Loucy (cell line): ENCODE measurements around the gene COQ10B.

Experiments
- H2AFZ ChIP-seq: fragments of 200-600 bp; sonication (generic); 2 replicates; pipeline ENCODE4 v1.6.0; 2016; ENCODE audit warnings: antibody characterized with exemption, mild to moderate bottlenecking, low read length, moderate library complexity
- H3F3A ChIP-seq: fragments of 200-600 bp; 2 replicates; pipeline ENCODE4 v1.6.0; 2016; ENCODE audit warnings: antibody characterized with exemption, low read depth, mild to moderate bottlenecking
- H3K27me3 ChIP-seq: fragments of 200-600 bp; sonication (generic); 2 replicates; pipeline ENCODE4 v1.6.1; 2014; ENCODE audit warnings: low read length, mild to moderate bottlenecking; ENCODE audit not compliant: insufficient read depth, poor library complexity, severe bottlenecking
- H3K36me3 ChIP-seq: fragments of 200-600 bp; sonication (generic); 2 replicates; pipeline ENCODE4 v1.6.1; 2016; ENCODE audit warnings: low read length; ENCODE audit not compliant: insufficient read depth
- H3K4me1 ChIP-seq: fragments of 200-600 bp; sonication (generic); 2 replicates; pipeline ENCODE4 v1.5.1; 2014; ENCODE audit warnings: low read length, mild to moderate bottlenecking; ENCODE audit not compliant: insufficient read depth, poor library complexity, severe bottlenecking
- H3K4me2 ChIP-seq: fragments of 200-600 bp; sonication (generic); 2 replicates; pipeline ENCODE4 v1.6.0; 2014; ENCODE audit warnings: antibody characterized with exemption, low read length, low read depth, mild to moderate bottlenecking; ENCODE audit not compliant: poor library complexity, severe bottlenecking
- H3K4me3 ChIP-seq: fragments of 200-600 bp; sonication (generic); 2 replicates; pipeline ENCODE4 v1.5.1; 2014; ENCODE audit warnings: low read length, mild to moderate bottlenecking, mixed read lengths; ENCODE audit not compliant: poor library complexity, severe bottlenecking
- H3K79me2 ChIP-seq: fragments of 200-600 bp; sonication (generic); 2 replicates; pipeline ENCODE4 v1.6.1; 2014; ENCODE audit warnings: low read length; ENCODE audit not compliant: insufficient read depth
- H3K9ac ChIP-seq: fragments of 200-600 bp; sonication (generic); 2 replicates; pipeline ENCODE4 v1.6.0; 2014; ENCODE audit warnings: mild to moderate bottlenecking, low read depth, low read length, moderate library complexity; ENCODE audit not compliant: poor library complexity, severe bottlenecking
- H3K9me2 ChIP-seq: fragments of 200-600 bp; sonication (generic); replicated peaks from 2 replicates; pipeline ENCODE4 v1.6.1; 2016; ENCODE audit warnings: low read depth, low read length, mixed read lengths
- H3K9me3 ChIP-seq: fragments of 200-600 bp; sonication (generic); 2 replicates; pipeline ENCODE4 v1.6.1; 2014; ENCODE audit warnings: mild to moderate bottlenecking, antibody characterized with exemption, low read length, low read depth; ENCODE audit not compliant: insufficient read depth
- H4K20me1 ChIP-seq: fragments of 200-600 bp; sonication (generic); 2 replicates; pipeline ENCODE4 v1.6.0; 2014; ENCODE audit warnings: antibody characterized with exemption, low read length, mild to moderate bottlenecking; ENCODE audit not compliant: insufficient read depth, poor library complexity, severe bottlenecking
- CTCF ChIP-seq: fragments of 200-600 bp; sonication (generic); conservative IDR thresholded peaks from 2 replicates; pipeline ENCODE4 v1.5.1; 2014; ENCODE audit warnings: mild to moderate bottlenecking, antibody characterized with exemption, low read length
- EZH2phosphoT487 ChIP-seq: fragments of 200-600 bp; IDR thresholded peaks from 2 replicates; pipeline ENCODE4 v1.6.1; 2018; ENCODE audit warnings: antibody characterized with exemption, mild to moderate bottlenecking, moderate library complexity, borderline replicate concordance

Gene COQ10B

GRCh38 chr2:197453123-197453913 is at the start of gene COQ10B:
Gene COQ10B, plus strand, starts transcription at chr2:197453552. Its CDS starts 9 bp downstream, at chr2:197453561.
- H3K9me3 ChIP-seq, result no peaks in the 10 kb centered on the region
- peaks cover 44% of the 10 kb centered on the region for H3K79me2 ChIP-seq
- H3K4me3 ChIP-seq, result peak within 1 kb of the TSS; percentile 88
- H3K4me2 ChIP-seq, result peak within 1 kb of the TSS; percentile 91
- TF ChIP-seq CTCF, result peak; percentile 19; the same call in 1 of the 2 replicates
- TF ChIP-seq EZH2phosphoT487, result no peak
- peak within 1 kb of the TSS; percentile 92 for H2AFZ ChIP-seq
- H3F3A ChIP-seq, result peaks cover 9% of the 10 kb centered on the region; the same call in 1 of the 2 replicates
- peaks cover 30% of the 10 kb centered on the region for H4K20me1 ChIP-seq
- H3K4me1 ChIP-seq, result peaks cover 24% of the 10 kb centered on the region
- H3K36me3 ChIP-seq, result no peaks in the 10 kb centered on the region
- no peaks in the 10 kb centered on the region for H3K27me3 ChIP-seq
- no peaks in the 10 kb centered on the region for H3K9me2 ChIP-seq
- peak within 1 kb of the TSS; percentile 82 for H3K9ac ChIP-seq

DNA sequence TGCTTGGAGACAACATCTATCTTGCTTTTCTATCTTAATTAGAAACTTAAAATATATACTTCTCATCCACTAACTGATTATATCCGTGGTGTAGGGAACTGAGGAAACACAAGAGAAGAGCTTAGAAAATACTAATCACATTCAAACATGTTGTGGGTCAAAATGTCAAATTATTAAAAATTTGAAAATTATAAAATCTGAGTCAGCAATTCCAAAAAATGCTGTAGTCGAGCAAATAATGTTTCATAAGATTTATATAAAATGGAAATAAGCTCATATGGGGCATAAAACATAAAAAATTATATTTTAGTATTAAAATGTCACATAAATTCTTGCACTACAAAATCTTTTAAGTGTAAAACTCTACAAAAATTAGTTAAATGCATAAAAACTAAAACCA is 47.8 kb upstream of the COQ10B start:
- Histone ChIP-seq H3K79me2 (no peaks in the 10 kb centered on the region), H3K9ac (no peak overlapping the region), H2AFZ (no peak overlapping the region), H3K9me3 (no peaks in the 10 kb centered on the region), H3K36me3 (peaks cover 99% of the 10 kb centered on the region), H3K4me3 (no peak overlapping the region), H3K4me2 (no peak overlapping the region), H3K27me3 (no peaks in the 10 kb centered on the region), H3F3A (no peaks in the 10 kb centered on the region), H3K4me1 (no peaks in the 10 kb centered on the region), H3K9me2 (no peaks in the 10 kb centered on the region), H4K20me1 (peaks cover 5% of the 10 kb centered on the region)
- no peak for TF ChIP-seq CTCF
- TF ChIP-seq EZH2phosphoT487, result no peak

DNA sequence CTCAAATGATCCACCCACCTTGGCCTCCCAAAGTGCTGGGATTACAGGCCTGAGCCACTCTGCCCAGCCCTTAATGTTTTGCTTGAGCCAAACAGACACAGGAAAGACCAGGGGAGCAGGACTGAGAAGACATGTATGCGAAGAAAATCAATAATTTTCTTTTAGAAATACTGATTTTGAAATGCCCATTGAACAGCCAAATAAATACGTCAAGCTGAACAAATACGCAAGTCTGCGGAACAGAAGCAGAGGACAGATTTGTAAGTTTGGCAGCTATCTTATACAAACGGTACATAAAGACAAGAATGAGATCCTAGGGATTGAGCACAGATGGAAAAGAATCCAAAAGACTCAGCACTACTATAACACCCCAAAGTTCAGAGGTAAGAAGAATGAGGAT is 39.3 kb upstream of the COQ10B start:
- no peak overlapping the region for H2AFZ ChIP-seq
- no peaks in the 10 kb centered on the region for H3F3A ChIP-seq
- H3K4me1 ChIP-seq, result no peaks in the 10 kb centered on the region
- H3K9me2 ChIP-seq, result no peaks in the 10 kb centered on the region
- H3K79me2 ChIP-seq, result peaks cover 35% of the 10 kb centered on the region
- no peak overlapping the region for H3K4me3 ChIP-seq
- no peaks in the 10 kb centered on the region for H3K9me3 ChIP-seq
- H4K20me1 ChIP-seq, result peaks cover 25% of the 10 kb centered on the region
- H3K4me2 ChIP-seq, result no peak overlapping the region
- no peak for TF ChIP-seq CTCF
- TF ChIP-seq EZH2phosphoT487, result no peak
- no peak overlapping the region for H3K9ac ChIP-seq
- H3K27me3 ChIP-seq, result no peaks in the 10 kb centered on the region
- H3K36me3 ChIP-seq, result peaks cover 89% of the 10 kb centered on the region
